HAP-1 (cell line): ENCODE measurements around the gene S100P.
A peak's percentile ranks its signal among the peaks of the same experiment; 100 is the strongest.

Source experiments
- DNase-seq, 2 experiments: peaks; one replicate each; pipeline ENCODE4 v3.0.0-alpha.2; 2016 to 2020; ENCODE audit warnings: low spot score in 2 of 2
- H3K27me3 ChIP-seq: fragments of 250-450 bp; sonication (Bioruptor Pico); 2 replicates; pipeline ENCODE4 v1.5.1; 2020; ENCODE audit warnings: low read depth, mild to moderate bottlenecking, moderate library complexity
- H3K36me3 ChIP-seq: fragments of 250-450 bp; sonication (Bioruptor Pico); replicated peaks from 2 replicates; pipeline ENCODE4 v1.5.1; 2020; ENCODE audit warnings: mild to moderate bottlenecking
- H3K4me1 ChIP-seq: fragments of 250-450 bp; sonication (Bioruptor Pico); 2 replicates; pipeline ENCODE4 v1.5.1; 2020; ENCODE audit warnings: mild to moderate bottlenecking
- H3K4me3 ChIP-seq: fragments of 250-450 bp; sonication (Bioruptor Pico); 2 replicates; pipeline ENCODE4 v1.5.1; 2020; ENCODE audit warnings: mild to moderate bottlenecking, moderate library complexity
- H3K9me3 ChIP-seq: fragments of 250-450 bp; sonication (Bioruptor Pico); 2 replicates; pipeline ENCODE4 v1.5.1; 2020; ENCODE audit warnings: mild to moderate bottlenecking, moderate library complexity
- in situ Hi-C: fragments of 300-500 bp; cut with MboI; formaldehyde crosslinking; loops from 3 replicates; pipeline ENCODE4 v1.14.3; 2020; ENCODE audit warnings: low sequenced_read_pairs, inconsistent platforms, mixed read lengths

Gene S100P

DNA sequence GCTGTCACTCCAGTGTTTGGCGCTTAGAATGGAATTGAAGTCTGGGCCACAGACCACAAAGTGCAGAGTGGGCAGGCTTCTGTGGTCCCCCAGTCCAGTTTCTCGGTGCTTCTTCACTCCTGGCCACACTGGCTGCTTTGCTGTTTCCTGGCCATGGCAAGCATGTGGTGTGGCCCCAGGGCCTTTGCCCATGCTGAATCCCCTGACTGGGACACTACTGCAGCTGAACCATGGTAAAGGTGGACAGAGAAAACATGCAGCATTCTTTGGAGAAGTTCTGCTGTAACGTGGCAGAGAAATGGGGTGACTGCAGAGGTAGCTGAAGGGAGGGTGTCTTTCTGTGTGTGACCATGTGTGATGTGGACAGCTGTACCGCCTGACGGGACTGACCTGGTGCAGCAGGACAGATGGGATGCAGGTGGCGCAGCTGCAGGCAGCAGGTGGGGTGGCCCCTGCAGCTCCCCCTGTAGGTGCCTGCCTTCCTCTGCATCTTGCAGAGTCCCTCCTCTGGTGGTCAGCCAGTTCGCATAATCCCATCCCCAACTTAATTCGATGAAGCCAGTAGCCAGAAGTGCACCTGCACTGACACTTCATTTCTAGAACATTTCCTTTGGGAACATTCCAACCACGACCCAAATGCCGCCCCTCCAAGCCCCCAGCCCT, 13.2 kb upstream of the S100P start:
- peak in 1 of 2 experiments; percentile 35 for DNase-seq
- H3K36me3 ChIP-seq: peaks cover 14% of the 10 kb centered on the region
- in situ Hi-C loops: no loop called here

DNA sequence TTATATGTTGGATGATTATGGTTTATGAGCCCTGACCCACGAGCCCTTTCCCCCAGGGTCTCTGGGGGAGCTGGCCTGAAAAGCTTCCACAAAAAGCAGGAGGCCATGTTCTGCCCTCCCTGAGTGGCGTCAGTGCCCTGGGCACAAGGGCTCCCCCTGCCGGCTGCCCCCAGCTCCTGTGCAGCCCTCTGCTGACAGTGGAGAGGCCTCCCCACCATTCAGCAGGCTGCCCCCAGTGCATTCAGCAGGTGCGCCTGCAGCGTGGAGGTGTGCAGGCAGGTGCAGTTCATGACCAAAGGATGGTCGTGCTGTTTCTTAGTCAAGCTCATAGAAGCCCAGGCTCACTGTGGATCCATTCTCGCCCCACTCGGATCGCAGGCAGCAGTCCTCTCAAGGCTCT, 12.5 kb upstream of the S100P start:
- H3K4me1 ChIP-seq: peaks cover 13% of the 10 kb centered on the region
- no peaks in the 10 kb centered on the region for H3K27me3 ChIP-seq
- no peak overlapping the region for H3K4me3 ChIP-seq
- peaks cover 7% of the 10 kb centered on the region for H3K36me3 ChIP-seq
- in situ Hi-C loops: no loop called here
- DNase-seq: no peak
- no peaks in the 10 kb centered on the region for H3K9me3 ChIP-seq

More for the DNA sequence above, 13.2 kb upstream of the S100P start:
- no peaks in the 10 kb centered on the region for H3K9me3 ChIP-seq
- H3K27me3 ChIP-seq: no peaks in the 10 kb centered on the region
- no peak overlapping the region for H3K4me3 ChIP-seq
- peaks cover 20% of the 10 kb centered on the region for H3K4me1 ChIP-seq

DNA sequence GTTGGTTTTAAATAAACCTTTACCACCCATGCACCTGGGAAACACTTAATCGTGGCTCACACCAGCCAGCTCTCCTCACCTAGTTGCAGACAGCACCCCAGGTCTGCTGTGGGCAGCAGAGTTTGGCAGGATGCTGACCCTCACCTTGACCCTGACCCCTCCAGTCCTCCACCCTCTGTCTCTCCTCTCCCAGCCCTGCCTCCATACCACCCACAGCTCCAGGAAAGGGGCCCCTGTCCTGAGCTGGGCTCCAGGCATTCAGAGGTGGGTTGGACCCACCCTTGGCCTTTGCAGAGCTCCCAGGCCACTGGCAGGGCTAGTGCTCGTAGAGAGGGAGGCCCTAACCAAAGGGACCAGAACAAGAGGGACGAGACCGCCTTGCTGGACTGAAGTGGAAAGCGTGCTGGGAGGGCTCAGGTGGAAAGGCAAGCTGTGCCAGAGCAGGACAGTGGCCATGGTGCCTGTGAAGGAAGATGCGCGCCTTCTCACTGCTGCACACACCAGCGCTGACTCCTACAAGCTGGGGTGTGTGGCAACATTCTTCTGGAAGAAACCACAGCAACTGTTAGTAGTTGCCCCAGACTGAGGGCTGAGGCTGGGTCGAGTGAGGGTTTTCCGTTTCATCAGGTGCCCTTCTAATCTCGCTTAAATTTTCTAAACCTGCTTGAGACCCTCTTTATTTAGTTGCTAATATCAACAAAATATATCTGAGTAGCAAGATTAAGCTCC, 10.7 kb upstream of the S100P start:
- H3K36me3 ChIP-seq: no peaks in the 10 kb centered on the region

DNA sequence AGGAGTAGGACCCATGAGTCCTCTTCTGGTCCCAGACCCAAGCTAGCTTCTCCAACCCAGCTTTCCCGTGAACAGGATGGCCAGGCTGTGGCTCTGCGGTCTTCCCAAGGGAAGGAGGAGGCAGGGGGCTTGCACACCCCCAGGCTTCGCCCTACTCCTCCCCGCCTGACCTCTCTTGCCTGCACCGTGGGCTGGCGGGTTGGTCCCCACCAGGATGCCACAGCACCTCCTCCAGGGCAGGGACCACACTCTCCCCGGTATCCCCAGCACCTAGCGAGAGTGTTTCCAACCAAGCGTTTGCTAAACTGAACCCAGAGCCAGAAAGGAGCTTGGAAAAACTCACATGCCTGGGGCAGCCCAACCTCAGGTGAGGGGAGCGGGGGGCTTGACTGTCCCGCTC, 9.0 kb upstream of the S100P start:
- Histone ChIP-seq H3K36me3 (no peaks in the 10 kb centered on the region), H3K4me1 (no peaks in the 10 kb centered on the region), H3K4me3 (no peak overlapping the region), H3K9me3 (peaks cover 3% of the 10 kb centered on the region; the same call in 1 of the 2 replicates), H3K27me3 (no peaks in the 10 kb centered on the region)
- DNase-seq: no peak
- in situ Hi-C loops: no loop called here

More for the DNA sequence above, 10.7 kb upstream of the S100P start:
- in situ Hi-C loops: no loop called here
- H3K4me1 ChIP-seq: no peaks in the 10 kb centered on the region
- peaks cover 3% of the 10 kb centered on the region; the same call in 1 of the 2 replicates for H3K9me3 ChIP-seq
- no peaks in the 10 kb centered on the region for H3K27me3 ChIP-seq
- DNase-seq: no peak
- no peak overlapping the region for H3K4me3 ChIP-seq

DNA sequence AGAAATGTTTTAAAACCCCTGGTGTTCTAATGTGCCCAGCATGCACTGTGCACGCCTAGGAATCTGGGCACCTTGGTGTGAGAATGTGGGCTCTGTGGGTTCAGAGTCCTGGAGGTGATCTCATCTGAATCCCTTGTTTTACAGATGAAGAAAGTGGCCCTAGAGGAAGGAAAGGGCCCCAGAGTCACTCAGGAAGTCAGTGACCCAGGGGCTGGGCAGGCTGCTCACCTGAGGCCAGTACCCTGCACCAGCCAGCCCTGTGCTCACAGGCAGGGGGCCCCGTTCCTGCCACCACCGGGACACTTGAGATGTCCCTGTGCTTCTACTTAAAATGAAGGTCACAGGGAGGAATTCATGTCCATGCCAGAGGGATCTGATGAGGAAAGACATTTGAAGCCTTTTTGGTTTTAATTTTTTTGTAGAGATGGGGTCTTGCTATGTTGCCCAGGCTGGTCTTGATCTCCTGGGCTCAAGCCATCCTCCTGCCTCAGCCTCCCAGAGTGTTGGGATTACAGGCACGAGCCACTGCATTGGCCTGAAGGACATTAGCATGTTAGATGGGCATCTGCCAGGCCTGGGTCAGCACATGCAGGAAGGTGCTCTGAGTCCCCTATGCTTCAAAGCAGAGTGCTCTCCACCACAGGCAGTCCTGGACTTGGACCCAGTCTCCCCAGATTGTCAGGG, 7.4 kb upstream of the S100P start:
- in situ Hi-C loops: no loop called here
- Histone ChIP-seq H3K9me3 (peaks cover 3% of the 10 kb centered on the region; the same call in 1 of the 2 replicates), H3K4me3 (no peak overlapping the region), H3K27me3 (no peaks in the 10 kb centered on the region), H3K36me3 (no peaks in the 10 kb centered on the region), H3K4me1 (no peaks in the 10 kb centered on the region)
- no peak for DNase-seq

DNA sequence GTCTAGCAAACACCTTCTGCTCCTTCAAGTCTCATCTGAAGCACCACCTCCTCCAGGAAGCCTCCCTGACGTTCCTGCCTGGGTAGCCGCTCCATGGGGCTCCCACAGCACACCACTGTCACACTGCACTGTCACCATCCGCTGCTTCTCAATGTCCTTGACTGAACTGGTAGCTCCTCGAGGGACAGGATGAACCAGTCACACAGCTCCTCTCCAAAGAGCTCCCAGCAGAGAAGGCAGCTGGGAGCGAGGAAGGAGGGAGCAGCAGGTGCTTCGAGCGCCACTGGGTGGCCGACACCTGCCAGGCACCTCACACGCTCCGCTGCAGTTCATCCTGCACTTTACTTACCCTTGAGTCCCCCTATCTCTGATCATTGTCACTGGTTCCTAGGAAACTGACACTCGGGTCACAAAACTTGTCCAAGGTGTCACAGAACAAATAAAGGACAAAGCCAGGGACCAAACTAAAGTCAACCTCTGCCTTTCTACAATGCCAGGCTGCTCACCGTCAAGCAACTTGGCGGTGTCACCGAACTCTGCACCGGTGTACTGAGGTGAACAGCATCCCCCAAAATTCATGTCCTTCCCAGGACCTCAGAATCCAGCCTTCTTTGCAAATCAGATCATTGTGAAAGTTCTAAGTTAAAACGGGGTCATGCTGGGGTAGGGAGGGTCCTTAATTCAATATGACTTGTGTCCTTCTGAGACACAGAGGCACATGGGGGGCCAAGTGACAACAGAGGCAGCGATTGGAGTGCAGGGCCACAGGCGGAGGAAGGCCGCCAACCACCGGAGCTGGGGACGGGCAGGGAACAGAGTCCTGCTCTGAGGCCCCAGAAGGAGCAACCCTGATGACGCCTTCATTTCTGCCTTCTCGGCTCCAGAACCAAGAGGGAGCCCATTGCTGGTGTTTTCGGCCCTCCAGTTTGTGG, 5.5 kb upstream of the S100P start:
- Histone ChIP-seq H3K27me3 (no peaks in the 10 kb centered on the region), H3K36me3 (no peaks in the 10 kb centered on the region), H3K4me3 (no peak overlapping the region), H3K9me3 (peaks cover 3% of the 10 kb centered on the region; the same call in 1 of the 2 replicates), H3K4me1 (no peaks in the 10 kb centered on the region)
- DNase-seq: no peak
- in situ Hi-C loops: no loop called here

DNA sequence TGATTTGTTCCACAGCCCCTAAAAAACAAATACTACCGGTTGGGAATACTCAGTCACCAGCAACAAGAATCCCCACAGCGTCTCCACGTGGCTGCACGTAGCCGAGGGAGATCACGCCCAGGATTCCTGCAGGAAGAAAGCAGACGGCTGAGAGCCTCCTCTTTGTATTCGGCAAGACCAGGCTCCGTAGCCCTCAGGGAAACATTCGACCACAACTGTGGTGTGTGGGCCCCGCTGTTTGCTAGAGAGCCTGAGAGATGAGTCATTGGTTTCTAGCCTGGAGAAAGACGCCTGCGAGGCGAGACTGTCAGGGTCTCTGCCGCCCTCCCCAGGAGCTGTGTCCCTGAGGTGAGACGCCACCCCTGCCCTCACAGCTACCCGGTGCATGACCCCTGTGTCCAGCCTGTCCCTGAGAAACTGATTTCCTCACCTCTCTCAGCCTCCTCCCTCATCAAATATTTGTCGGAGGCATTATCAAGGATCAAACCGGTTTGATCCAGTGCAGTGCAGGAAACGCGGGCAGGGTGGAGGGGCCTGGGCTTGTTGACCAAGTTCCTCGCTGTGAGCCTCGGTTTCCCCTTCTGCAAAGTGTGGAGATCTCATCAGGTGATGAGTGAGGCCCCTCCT, 4.7 kb upstream of the S100P start:
- Histone ChIP-seq H3K9me3 (peaks cover 3% of the 10 kb centered on the region; the same call in 1 of the 2 replicates), H3K36me3 (no peaks in the 10 kb centered on the region), H3K4me3 (no peak overlapping the region), H3K4me1 (no peaks in the 10 kb centered on the region), H3K27me3 (no peaks in the 10 kb centered on the region)
- in situ Hi-C loops: no loop called here
- peak in 1 of 2 experiments; percentile 41 for DNase-seq

DNA sequence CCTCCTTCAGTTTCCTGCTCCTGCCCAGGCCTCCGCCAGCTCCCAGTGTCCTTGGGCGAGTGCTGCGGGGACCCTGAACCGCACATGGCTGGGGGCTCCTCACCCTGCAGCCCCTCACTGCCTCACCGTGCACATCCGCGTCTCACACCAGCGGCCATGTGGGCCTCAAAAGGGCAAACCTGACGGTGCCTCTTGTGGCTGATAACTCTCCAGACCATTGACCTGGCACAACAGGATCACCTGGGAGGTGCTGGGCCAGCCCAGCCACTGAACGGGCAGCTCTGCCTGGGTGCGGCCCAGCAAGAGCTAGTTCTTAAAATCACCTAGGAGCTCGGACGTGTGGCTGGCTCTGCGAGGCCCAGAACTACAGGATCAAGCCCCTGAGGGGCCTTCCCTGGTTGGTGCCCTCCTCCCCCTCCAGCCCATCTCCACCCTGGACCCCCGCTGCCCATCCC, 4.1 kb upstream of the S100P start:
- Histone ChIP-seq H3K9me3 (peaks cover 3% of the 10 kb centered on the region; the same call in 1 of the 2 replicates), H3K36me3 (no peaks in the 10 kb centered on the region), H3K4me3 (no peak overlapping the region), H3K27me3 (no peaks in the 10 kb centered on the region), H3K4me1 (no peaks in the 10 kb centered on the region)
- DNase-seq: no peak
- in situ Hi-C loops: no loop called here

DNA sequence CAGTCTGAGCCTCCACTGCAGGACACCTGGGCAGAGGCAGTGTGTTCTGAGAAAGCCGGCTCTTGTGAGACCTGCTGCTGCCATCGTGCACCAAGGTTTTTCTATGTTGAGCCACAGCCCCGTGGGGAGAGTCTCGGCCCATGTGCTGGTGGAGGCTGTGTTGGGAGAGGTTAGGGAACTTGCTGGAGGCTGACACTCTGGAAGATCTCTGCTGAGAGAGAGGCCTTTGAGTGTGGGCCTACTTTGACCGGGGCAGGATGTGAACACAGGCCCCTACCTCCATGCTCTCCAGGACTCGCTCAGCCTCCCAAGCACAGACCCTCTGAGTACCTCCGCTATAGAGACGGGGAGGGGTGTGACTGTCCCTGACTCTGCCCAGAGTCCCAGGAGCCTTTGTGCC, 1.3 kb upstream of the S100P start:
- Histone ChIP-seq H3K9me3 (peaks cover under 1% of the 10 kb centered on the region; the same call in 1 of the 2 replicates), H3K27me3 (no peaks in the 10 kb centered on the region), H3K4me1 (no peaks in the 10 kb centered on the region), H3K4me3 (no peak overlapping the region), H3K36me3 (no peaks in the 10 kb centered on the region)
- in situ Hi-C loops: no loop called here
- no peak for DNase-seq

DNA sequence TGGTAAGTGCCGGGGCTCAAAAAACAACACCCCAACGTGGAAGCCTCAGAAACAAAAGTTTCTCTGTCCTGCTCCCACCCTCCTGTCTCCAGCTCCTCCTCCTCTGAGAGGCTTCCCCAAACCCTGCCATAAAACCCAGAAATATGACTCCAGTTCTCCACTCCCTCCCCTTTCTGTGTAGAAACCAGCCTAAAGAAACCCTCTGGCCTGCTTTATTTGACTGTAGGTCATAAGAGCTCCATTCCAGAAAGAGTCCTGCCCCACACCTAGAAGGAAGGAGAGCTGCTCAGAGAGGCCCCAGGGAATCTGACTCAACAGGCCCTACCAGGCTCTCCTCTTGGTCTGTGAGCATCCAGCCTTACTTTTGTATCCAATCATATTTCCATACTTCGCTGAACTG, 872 bp upstream of the S100P start:
- in situ Hi-C loops: no loop called here
- H3K4me3 ChIP-seq: no peak overlapping the region
- no peaks in the 10 kb centered on the region for H3K36me3 ChIP-seq
- no peaks in the 10 kb centered on the region for H3K27me3 ChIP-seq
- DNase-seq: no peak
- H3K4me1 ChIP-seq: no peaks in the 10 kb centered on the region
- H3K9me3 ChIP-seq: no peaks in the 10 kb centered on the region; the same call in 1 of the 2 replicates

DNA sequence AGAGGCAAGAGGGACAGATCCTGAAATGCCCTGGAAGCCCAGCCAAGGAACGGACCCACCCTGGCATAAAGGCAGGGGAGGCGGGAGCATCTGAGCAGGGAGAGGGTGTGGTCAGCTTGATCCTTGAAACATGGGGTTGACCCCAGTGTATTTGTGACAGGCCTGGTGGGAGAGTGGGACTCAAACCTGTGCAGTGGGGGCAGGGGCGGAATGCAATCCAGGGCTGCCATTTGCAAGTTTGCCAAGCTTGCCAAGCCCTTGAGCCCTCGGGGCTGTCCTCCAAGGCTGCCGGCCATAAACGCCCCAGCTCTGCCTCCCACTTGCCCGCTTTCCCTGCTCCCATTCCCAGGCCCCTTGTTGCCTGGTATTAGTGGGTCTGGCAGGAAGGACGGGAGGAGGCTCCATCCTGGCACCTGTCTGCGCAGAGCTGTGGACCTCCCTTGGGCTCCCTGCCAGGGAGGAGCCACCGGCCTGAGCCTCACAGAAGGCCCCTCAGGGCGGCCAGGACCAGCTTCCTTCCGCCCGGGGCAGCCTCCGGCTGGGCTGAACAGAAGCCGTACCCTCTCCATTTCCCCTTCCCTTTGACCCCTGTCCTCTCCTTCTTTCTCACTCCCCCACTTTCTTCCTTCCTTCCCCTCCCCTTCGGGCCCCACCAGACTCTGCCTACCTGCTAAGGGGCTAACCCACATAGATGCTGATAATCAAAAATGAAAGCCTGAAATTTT, 661 bp downstream of the S100P start:
- no peak for DNase-seq
- Histone ChIP-seq H3K4me3 (no peak overlapping the region), H3K27me3 (no peaks in the 10 kb centered on the region), H3K9me3 (no peaks in the 10 kb centered on the region), H3K36me3 (no peaks in the 10 kb centered on the region), H3K4me1 (no peaks in the 10 kb centered on the region)
- in situ Hi-C loops: no loop called here
